Psoas muscle (tissue), 8 donors: ENCODE results near the gene SYDE2. TPM values are rescaled to one million over a fixed set of nuclear protein-coding genes. Genes with fewer than 3 reads are reported as not detected.

Experiments used
- ATAC-seq, 4 donors: fragments of 200-7000 bp; cut with Tn5 transposase; one replicate each; pipeline ENCODE4 v1.9.1; 2020; ENCODE audit warnings: moderate library complexity in 3 of 4, mild to moderate bottlenecking in 2 of 4
- DNase-seq, 2 donors: peaks; one replicate each; pipeline ENCODE4 v3.0.0-alpha.2; 2020
- H3K27ac ChIP-seq: fragments of 200-600 bp; one replicate; pipeline ENCODE4 v1.8.0; 2022
- H3K27me3 ChIP-seq, 3 donors: fragments of 200-600 bp in 1 of 3; one replicate each; pipeline versions ENCODE4 v1.6.1 to v1.8.0; 2013 to 2022; ENCODE audit warnings: low read length in 2 of 3, mild to moderate bottlenecking in 2 of 3, moderate library complexity in 1 of 3; ENCODE audit not compliant: insufficient read depth in 3 of 3
- H3K36me3 ChIP-seq, 2 donors: fragments of 200-600 bp in 1 of 2; one replicate each; pipeline versions ENCODE4 v1.6.1 to v1.8.0; 2013 to 2022; ENCODE audit warnings: low read depth in 1 of 2, mild to moderate bottlenecking in 1 of 2, moderate library complexity in 1 of 2; ENCODE audit not compliant: insufficient read depth in 1 of 2
- H3K4me1 ChIP-seq: fragments of 200-600 bp; one replicate; pipeline ENCODE4 v1.8.0; 2022
- H3K4me3 ChIP-seq: fragments of 200-600 bp; one replicate; pipeline ENCODE4 v1.8.0; 2022; ENCODE audit warnings: mild to moderate bottlenecking
- H3K9me3 ChIP-seq: fragments of 200-600 bp; one replicate; pipeline ENCODE4 v1.8.0; 2022
- WGBS, 3 donors: extraction: QIAGEN DNeasy Blood & Tissue Kit; methylation state at CpG; one replicate each; pipeline versions ENCODE4 v1.1.6 to v1.1.7; 2013; 5-methylcytosine and 5-hydroxymethylcytosine counted together
- intact Hi-C, 2 donors: fragments of 100-400 bp; cut with DNase I; formaldehyde crosslinking; loops; one replicate each; pipeline versions ENCODE4 v1.11.0 to v1.14.2; 2022
- polyA plus RNA-seq, 3 donors: library from polyadenylated mRNA; stranded (reverse); fragments of 200-250 nt; gene quantifications; one replicate each; pipeline ENCODE4 v1.2.3, GENCODE V29; 2013
- total RNA-seq, 4 donors: library from RNA; stranded (reverse); fragmentation: NEBNext Ultra II Directional in 2 of 4; extraction: Animal tissue kit (Norgen Biotek cat#: 25700) in 2 of 4; gene quantifications; one replicate each; pipeline versions ENCODE4 v1.2.1 to v1.2.4, GENCODE V29; 2021 to 2023
- TF ChIP-seq, protein P1 (sequence below): fragments of 200-600 bp; IDR thresholded peaks from one replicate; pipeline ENCODE4 v1.8.0; 2022; ENCODE audit warnings: antibody characterized with exemption
- donor health status: healthy with polysubstance abuse.
- donor health status: DM: no; HTN: no; CAD: no; lungs with moderate emphysema.
- donor health status: Bipolar disorder and iron deficiency.
- donor health status: healthy.
- donor health status: DM: yes; HTN: yes; CAD: no.
- donor health status: DM: no; HTN: no; CAD: no.
- donor health status: DM: no; HTN: no; CAD: no.
- donor health status: DM: yes; HTN: yes; CAD: no.

The SYDE2 gene
- total and polyA plus RNA-seq, 7 donors: 0.30 to 5.9 (median 3.9) TPM

DNA sequence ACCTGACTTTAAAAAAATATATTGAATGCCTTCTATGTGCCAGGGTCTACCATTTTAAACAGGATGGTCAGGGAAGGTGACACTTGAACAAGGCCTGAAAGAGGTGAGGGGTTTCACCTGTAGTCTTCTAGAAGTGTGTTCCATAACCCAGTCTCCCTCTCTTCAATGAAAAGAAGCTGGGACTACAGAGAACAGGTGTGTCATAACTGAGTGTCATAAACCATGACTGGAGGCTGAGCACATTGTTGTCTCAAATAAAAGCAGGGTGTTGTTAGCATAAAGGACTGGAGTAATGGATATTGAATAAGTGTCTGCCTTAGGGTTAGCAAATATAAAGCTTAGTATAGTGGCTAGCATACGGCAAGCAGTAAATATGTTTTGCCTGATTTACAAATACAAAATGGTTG lies 65.4 kb downstream of the SYDE2 start:
- Histone ChIP-seq H3K27me3 (peaks cover 0 to 3% (median 0%) of the 10 kb centered on the region in 3 donors), H3K9me3 (no peaks in the 10 kb centered on the region), H3K27ac (no peak overlapping the region), H3K4me3 (no peak overlapping the region), H3K4me1 (no peaks in the 10 kb centered on the region), H3K36me3 (no peaks in the 10 kb centered on the region)
- WGBS, 3 donors: 87 to 91% (median 89%) methylated on average over 1 of the region's 1 CpG
- DNase-seq (no peak), ATAC-seq (no peak)
- intact Hi-C loops: no loop called here
- TF ChIP-seq, protein P1, sequence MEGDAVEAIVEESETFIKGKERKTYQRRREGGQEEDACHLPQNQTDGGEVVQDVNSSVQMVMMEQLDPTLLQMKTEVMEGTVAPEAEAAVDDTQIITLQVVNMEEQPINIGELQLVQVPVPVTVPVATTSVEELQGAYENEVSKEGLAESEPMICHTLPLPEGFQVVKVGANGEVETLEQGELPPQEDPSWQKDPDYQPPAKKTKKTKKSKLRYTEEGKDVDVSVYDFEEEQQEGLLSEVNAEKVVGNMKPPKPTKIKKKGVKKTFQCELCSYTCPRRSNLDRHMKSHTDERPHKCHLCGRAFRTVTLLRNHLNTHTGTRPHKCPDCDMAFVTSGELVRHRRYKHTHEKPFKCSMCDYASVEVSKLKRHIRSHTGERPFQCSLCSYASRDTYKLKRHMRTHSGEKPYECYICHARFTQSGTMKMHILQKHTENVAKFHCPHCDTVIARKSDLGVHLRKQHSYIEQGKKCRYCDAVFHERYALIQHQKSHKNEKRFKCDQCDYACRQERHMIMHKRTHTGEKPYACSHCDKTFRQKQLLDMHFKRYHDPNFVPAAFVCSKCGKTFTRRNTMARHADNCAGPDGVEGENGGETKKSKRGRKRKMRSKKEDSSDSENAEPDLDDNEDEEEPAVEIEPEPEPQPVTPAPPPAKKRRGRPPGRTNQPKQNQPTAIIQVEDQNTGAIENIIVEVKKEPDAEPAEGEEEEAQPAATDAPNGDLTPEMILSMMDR: no peak

DNA sequence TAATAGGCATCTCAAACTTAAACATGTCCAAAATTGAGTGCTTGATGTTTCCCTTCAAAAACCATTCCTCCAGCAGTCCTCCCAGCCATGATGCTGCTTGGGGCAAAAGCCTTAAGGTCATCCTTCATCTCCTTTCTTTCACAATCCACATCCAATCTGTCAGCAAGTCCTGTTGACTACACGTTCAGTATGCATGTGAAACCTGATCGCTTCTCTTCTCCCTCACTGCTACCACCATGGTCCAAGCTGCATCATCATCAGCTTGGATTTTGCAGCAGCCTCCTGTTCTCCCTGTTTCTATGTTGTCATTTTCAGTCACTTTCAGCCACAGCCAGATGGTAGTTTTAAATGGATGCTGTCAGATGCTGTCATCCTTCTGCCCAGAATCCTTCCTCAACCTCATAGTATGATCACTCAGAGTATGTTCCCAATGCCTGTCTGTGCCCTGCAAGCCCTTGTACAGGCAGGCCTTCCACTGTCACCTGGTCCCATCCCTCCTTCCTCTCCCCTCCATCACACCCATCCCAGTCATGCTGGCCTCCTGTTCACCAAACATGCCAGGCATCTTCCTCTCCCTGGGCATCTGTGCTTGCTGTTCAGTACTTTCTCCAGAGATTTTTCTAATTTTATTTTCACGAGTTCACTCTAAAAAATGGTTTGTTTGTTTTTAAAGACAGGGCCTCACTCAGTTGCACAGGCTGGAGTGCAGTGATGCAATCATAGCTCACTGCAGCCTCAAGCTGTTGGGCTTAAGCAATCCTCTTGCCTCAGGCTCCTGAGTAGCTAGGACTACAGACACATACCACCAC lies 66.0 kb downstream of the SYDE2 start:
- Histone ChIP-seq H3K4me1 (no peaks in the 10 kb centered on the region), H3K36me3 (no peaks in the 10 kb centered on the region), H3K27ac (no peak overlapping the region), H3K4me3 (no peak overlapping the region), H3K27me3 (peaks cover 0 to 3% (median 0%) of the 10 kb centered on the region in 3 donors), H3K9me3 (no peaks in the 10 kb centered on the region)
- intact Hi-C loops: no loop called here
- ATAC-seq: peak in 1 of 4 donors; percentile 56
- no peak for DNase-seq
- TF ChIP-seq, protein P1: no peak
- WGBS, 3 donors: 44 to 59% (median 55%) methylated on average over 3 of the region's 3 CpGs

DNA sequence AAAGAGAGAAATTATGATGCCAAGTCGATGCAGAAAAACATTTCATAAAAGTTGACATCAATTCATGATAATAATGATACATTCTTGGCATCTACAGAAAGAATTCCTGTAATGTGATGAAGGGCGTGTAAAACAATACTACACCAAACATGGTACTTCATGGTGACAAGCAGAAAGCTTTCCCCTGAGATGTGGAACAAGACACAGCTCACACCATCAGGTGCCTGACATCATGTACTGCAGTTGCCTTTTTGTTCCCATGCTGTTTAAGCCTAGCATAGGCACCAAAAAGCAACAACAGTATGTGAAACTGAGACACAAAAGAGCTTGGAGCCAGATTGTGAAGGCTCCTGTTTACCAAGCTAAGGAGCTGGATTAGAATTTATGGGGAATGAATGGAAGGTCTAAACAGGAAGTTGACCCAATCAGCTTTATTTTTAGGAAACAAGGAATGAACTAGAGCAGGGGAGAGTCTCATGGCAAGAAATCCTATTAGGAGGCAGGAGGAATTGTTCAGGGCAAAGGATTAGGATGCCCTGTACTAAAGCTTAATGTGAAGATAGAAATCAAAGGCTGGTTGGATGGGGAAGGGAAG lies 67.2 kb downstream of the SYDE2 start:
- ATAC-seq: no peak
- intact Hi-C loops: no loop called here

DNA sequence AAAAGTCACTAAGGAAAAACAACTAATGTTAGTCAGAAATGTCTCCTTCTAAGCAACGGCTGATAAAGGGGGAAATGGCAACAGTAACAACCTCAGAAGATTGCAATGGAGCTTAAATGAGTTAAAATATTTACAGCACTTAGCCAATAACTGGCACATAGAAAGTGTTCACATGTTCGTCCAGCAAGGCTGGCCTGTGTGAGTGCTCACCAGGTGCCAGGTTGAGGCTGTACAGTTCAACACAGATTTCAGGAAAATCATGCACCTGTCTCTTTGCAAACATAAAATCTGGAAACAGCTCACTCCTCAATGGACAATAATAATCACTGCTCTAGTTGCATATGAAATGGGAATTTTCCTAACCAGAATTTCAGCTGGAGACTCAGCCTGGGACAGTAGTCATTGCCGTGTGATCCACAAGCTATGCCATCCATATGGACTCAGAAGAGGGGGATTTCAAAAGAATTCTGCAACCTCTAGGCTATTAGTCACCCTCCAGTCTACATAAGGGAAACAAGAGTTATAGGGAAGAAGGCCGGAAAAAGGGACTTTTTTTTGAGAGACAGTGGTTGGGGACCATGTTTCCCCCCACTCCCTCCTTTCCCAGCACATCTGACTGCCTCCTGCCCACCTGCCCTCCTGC lies 68.6 kb downstream of the SYDE2 start:
- intact Hi-C loops: no loop called here
- no peaks in the 10 kb centered on the region for H3K36me3 ChIP-seq
- DNase-seq (no peak), ATAC-seq (no peak)
- H3K9me3 ChIP-seq: no peaks in the 10 kb centered on the region
- no peak overlapping the region for H3K27ac ChIP-seq
- TF ChIP-seq, protein P1: no peak
- H3K4me1 ChIP-seq: no peaks in the 10 kb centered on the region
- H3K27me3 ChIP-seq: no peaks in the 10 kb centered on the region
- WGBS, 3 donors: 37 to 53% (median 39%) methylated on average over 4 of the region's 4 CpGs
- no peak overlapping the region for H3K4me3 ChIP-seq

More for the DNA sequence above, 67.2 kb downstream of the SYDE2 start:
- no peak overlapping the region for H3K4me3 ChIP-seq
- H3K36me3 ChIP-seq: no peaks in the 10 kb centered on the region
- no peak overlapping the region for H3K27ac ChIP-seq
- DNase-seq: no peak
- no peaks in the 10 kb centered on the region for H3K9me3 ChIP-seq
- H3K4me1 ChIP-seq: no peaks in the 10 kb centered on the region
- peaks cover 0 to 3% (median 0%) of the 10 kb centered on the region in 3 donors for H3K27me3 ChIP-seq
- TF ChIP-seq, protein P1: no peak
- 46 to 53% (median 47%) methylated on average over 2 of the region's 2 CpGs for WGBS, 3 donors
